OCI-LY3 (cell line): ENCODE results near the gene STXBP4.

Experiments
- H2AFZ ChIP-seq: fragments of 200-600, 300-600 bp; shearing (Covaris generic); 2 replicates; pipeline ENCODE4 v1.6.0; 2014; ENCODE audit warnings: antibody characterized with exemption, low read depth, low read length
- H3K27ac ChIP-seq: fragments of 200-600, 300-600 bp; sonication (generic); 2 replicates; pipeline ENCODE4 v1.5.1; 2014; ENCODE audit warnings: mild to moderate bottlenecking, low read length, moderate library complexity, mixed read lengths
- H3K27me3 ChIP-seq: fragments of 200-600, 300-600 bp; sonication (generic); 2 replicates; pipeline ENCODE4 v1.6.1; 2014; ENCODE audit warnings: low read depth, low read length, mixed read lengths
- H3K36me3 ChIP-seq: fragments of 200-600, 300-600 bp; sonication (generic); replicated peaks from 2 replicates; pipeline ENCODE3; 2014; ENCODE audit warnings: low read depth, low read length, mixed read lengths
- H3K4me1 ChIP-seq: fragments of 300-600, 200-600 bp; sonication (generic); 2 replicates; pipeline ENCODE4 v1.6.1; 2014; ENCODE audit warnings: low read length, mixed read lengths
- H3K4me2 ChIP-seq: fragments of 200-600, 300-600 bp; sonication (generic); 2 replicates; pipeline ENCODE4 v1.6.1; 2014; ENCODE audit warnings: low read length, mixed read lengths
- H3K4me3 ChIP-seq: fragments of 300-600, 200-600 bp; sonication (generic); 2 replicates; pipeline ENCODE4 v1.5.1; 2014; ENCODE audit warnings: antibody characterized with exemption, mild to moderate bottlenecking, low read length, moderate library complexity
- H3K79me2 ChIP-seq: fragments of 300-600, 200-600 bp; shearing (Covaris generic); 2 replicates; pipeline ENCODE4 v1.6.1; 2014; ENCODE audit warnings: mild to moderate bottlenecking, low read length, mixed read lengths
- H3K9ac ChIP-seq: fragments of 300-600, 200-600 bp; shearing (Covaris generic); 2 replicates; pipeline ENCODE4 v1.6.0; 2014; ENCODE audit warnings: mild to moderate bottlenecking, low read length, moderate library complexity
- H3K9me3 ChIP-seq: fragments of 200-600, 300-600 bp; shearing (Covaris generic); 2 replicates; pipeline ENCODE4 v1.6.1; 2014; ENCODE audit warnings: low read length, mixed read lengths; ENCODE audit not compliant: insufficient read depth
- H4K20me1 ChIP-seq: fragments of 200-600, 300-600 bp; sonication (generic); 2 replicates; pipeline ENCODE4 v1.6.1; 2016; ENCODE audit warnings: low read length, mixed read lengths; ENCODE audit not compliant: insufficient read depth
- CTCF ChIP-seq: fragments of 200-600, 300-600 bp; sonication (generic); IDR thresholded peaks from 2 replicates; pipeline ENCODE4 v1.5.1; 2014; ENCODE audit warnings: antibody characterized with exemption, low read length, low read depth
- EZH2phosphoT487 ChIP-seq: fragments of 200-600 bp; shearing (Covaris generic); IDR thresholded peaks from 2 replicates; pipeline ENCODE4 v1.6.1; 2018; ENCODE audit warnings: antibody characterized with exemption, mixed run types, low read depth

The STXBP4 gene

GRCh38 chr17:54972406-54973138 lies 4.0 kb downstream of the STXBP4 start:
- Histone ChIP-seq H3K4me3 (no peak overlapping the region), H3K27ac (no peak overlapping the region), H3K36me3 (no peaks in the 10 kb centered on the region), H3K79me2 (peaks cover 36% of the 10 kb centered on the region), H3K9ac (no peak overlapping the region), H3K27me3 (no peaks in the 10 kb centered on the region), H3K4me1 (peaks cover 9% of the 10 kb centered on the region), H3K9me3 (no peaks in the 10 kb centered on the region), H3K4me2 (no peak overlapping the region), H4K20me1 (no peaks in the 10 kb centered on the region), H2AFZ (no peak overlapping the region)
- TF ChIP-seq CTCF: no peak

GRCh38 chr17:54974759-54975158 lies 6.2 kb downstream of the STXBP4 start:
- TF ChIP-seq CTCF: no peak
- no peak for TF ChIP-seq EZH2phosphoT487
- H3K27ac ChIP-seq: no peak overlapping the region
- H2AFZ ChIP-seq: no peak overlapping the region
- H3K4me1 ChIP-seq: peaks cover 4% of the 10 kb centered on the region
- H4K20me1 ChIP-seq: no peaks in the 10 kb centered on the region
- H3K36me3 ChIP-seq: no peaks in the 10 kb centered on the region
- no peaks in the 10 kb centered on the region for H3K9me3 ChIP-seq
- H3K4me3 ChIP-seq: no peak overlapping the region
- H3K79me2 ChIP-seq: peaks cover 17% of the 10 kb centered on the region
- no peaks in the 10 kb centered on the region for H3K27me3 ChIP-seq
- no peak overlapping the region for H3K4me2 ChIP-seq
- no peak overlapping the region for H3K9ac ChIP-seq

GRCh38 chr17:54976316-54976715 lies 7.8 kb downstream of the STXBP4 start:
- Histone ChIP-seq H3K27ac (no peak overlapping the region), H4K20me1 (no peaks in the 10 kb centered on the region), H3K4me3 (no peak overlapping the region), H3K4me1 (no peaks in the 10 kb centered on the region), H3K9ac (no peak overlapping the region), H3K27me3 (no peaks in the 10 kb centered on the region), H3K4me2 (no peak overlapping the region), H2AFZ (no peak overlapping the region), H3K79me2 (0 out of 2 replicates have a peak, but pooled peaks cover 12% of the 10 kb centered on the region), H3K9me3 (no peaks in the 10 kb centered on the region), H3K36me3 (no peaks in the 10 kb centered on the region)
- TF ChIP-seq EZH2phosphoT487: no peak

GRCh38 chr17:54977744-54978143 lies 9.2 kb downstream of the STXBP4 start:
- no peak overlapping the region for H3K4me2 ChIP-seq
- TF ChIP-seq EZH2phosphoT487 (no peak), CTCF (no peak)
- no peaks in the 10 kb centered on the region for H3K36me3 ChIP-seq
- 0 out of 2 replicates have a peak, but pooled peaks cover 9% of the 10 kb centered on the region for H3K79me2 ChIP-seq
- H2AFZ ChIP-seq: no peak overlapping the region
- no peaks in the 10 kb centered on the region for H3K9me3 ChIP-seq
- no peaks in the 10 kb centered on the region for H3K4me1 ChIP-seq
- no peak overlapping the region for H3K4me3 ChIP-seq
- no peak overlapping the region for H3K27ac ChIP-seq
- no peak overlapping the region for H3K9ac ChIP-seq
- H3K27me3 ChIP-seq: no peaks in the 10 kb centered on the region
- no peaks in the 10 kb centered on the region for H4K20me1 ChIP-seq
